ENCODE data around the gene SYNCRIP. TPM values are rescaled to one million over a fixed set of nuclear protein-coding genes. Genes with fewer than 3 reads are reported as not detected.

SYNCRIP gene
- total and polyA plus RNA-seq, 2 of the 13 experiments (the other 11 are each of a cell fraction or from before 2014, with no cell fraction given): 8.1 to 112 TPM

DNA sequence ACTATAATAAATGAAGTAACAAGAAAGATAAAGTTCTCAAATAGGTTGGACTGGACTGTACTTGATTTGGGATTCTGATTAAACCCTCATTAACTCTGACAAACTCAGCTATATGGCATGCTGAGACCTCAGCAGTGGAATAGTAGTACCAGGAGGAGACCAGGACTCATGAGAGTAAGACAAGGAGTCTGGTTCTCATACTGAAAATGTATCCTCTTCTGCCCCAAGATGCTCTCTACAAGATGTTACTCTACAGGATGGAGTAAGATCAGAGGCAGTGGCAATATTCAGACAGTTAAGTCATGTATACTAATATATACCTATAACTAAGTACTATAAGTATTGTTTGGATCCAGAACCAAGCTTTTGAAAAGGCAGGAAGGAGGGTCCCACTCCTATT lies 31.9 kb upstream of the SYNCRIP start:
- ATAC-seq: no peak
- H3K9me3 ChIP-seq (ENCODE audit: low read length): no peaks in the 10 kb centered on the region
- no peak overlapping the region for H3K27ac ChIP-seq (ENCODE audit: extremely low read length, insufficient read depth, low read length)
- BruUV-seq (replicated peaks): no TSS peak
- ChIA-PET CTCF (ENCODE audit: low intra/inter-chr PET ratio, low total read pairs) (no interaction called here), POLR2A (interaction anchor here (4.8 to 5.5 kb wide), 2 partner anchors 30 to 81 kb away, joined by 44 to 245 read pairs; partner anchors contain the start of genes SNX14 and SYNCRIP)
- no peak overlapping the region for H3K4me3 ChIP-seq (replicated peaks in 1 of 3; ENCODE audit: insufficient read depth in 1 of 3, low read depth in 2 of 3, low read length in 3 of 3)
- intact Hi-C loops (cut with micrococcal nuclease; ENCODE audit: unreplicated experiment): loop anchor here (5.0 to 10.0 kb wide), 2 partner anchors 82 to 190 kb away; partner anchors contain the start of gene SNX14
- H3K27me3 ChIP-seq (ENCODE audit: control insufficient read depth in 1 of 2, insufficient read depth in 2 of 2, low read length in 2 of 2): no peaks in the 10 kb centered on the region; a peak in 1 of 5 replicates
- H3K9ac ChIP-seq (ENCODE audit: insufficient read depth, low read depth, low read length): no peak overlapping the region
- H3K79me2 ChIP-seq (ENCODE audit: insufficient read depth, low read length): peaks cover 37% of the 10 kb centered on the region
- no peak for DNase-seq (ENCODE audit: low spot score)
- 0 out of 2 replicates have a peak overlapping the region, but pooled peaks have one; percentile 13 for H3K4me2 ChIP-seq (ENCODE audit: low read depth, low read length)
- FAIRE-seq: no peak
- H3K36me3 ChIP-seq (replicated peaks in 1 of 2; ENCODE audit: control insufficient read depth in 1 of 2, insufficient read depth in 2 of 2, low read length in 2 of 2): peaks cover 0 to 4% of the 10 kb centered on the region in 2 experiments; a peak in 1 of 5 replicates
- H3K4me1 ChIP-seq (ENCODE audit: insufficient read depth, low read length): peaks cover 33% of the 10 kb centered on the region
- H2AFZ ChIP-seq (ENCODE audit: low read length): no peak overlapping the region
- in situ Hi-C loops (cut with HindIII; ENCODE audit: extremely low pct_ligation_motif_present, low pct_unique_long_range_greater_than_20kb): loop anchor here (5.0 kb wide), 1 partner anchor 32 kb away; the partner anchor contains the start of gene SYNCRIP
- peaks cover 39% of the 10 kb centered on the region for H4K20me1 ChIP-seq (ENCODE audit: insufficient read depth, low read length)
- no peak for TF ChIP-seq NCOA1 (CRISPR knock-in tag; IDR thresholded peaks at IDR 0.05)
- TF ChIP-seq BRCA1 (CRISPR knock-in tag; IDR thresholded peaks at IDR 0.05): no peak
- TF ChIP-seq MAZ (IDR thresholded peaks at IDR 0.05; ENCODE audit: borderline replicate concordance, low read depth, low read length): no peak
- no peak for TF ChIP-seq MAZ (CRISPR knock-in tag; IDR thresholded peaks at IDR 0.05; ENCODE audit: low read depth)
- TF ChIP-seq, protein P1, sequence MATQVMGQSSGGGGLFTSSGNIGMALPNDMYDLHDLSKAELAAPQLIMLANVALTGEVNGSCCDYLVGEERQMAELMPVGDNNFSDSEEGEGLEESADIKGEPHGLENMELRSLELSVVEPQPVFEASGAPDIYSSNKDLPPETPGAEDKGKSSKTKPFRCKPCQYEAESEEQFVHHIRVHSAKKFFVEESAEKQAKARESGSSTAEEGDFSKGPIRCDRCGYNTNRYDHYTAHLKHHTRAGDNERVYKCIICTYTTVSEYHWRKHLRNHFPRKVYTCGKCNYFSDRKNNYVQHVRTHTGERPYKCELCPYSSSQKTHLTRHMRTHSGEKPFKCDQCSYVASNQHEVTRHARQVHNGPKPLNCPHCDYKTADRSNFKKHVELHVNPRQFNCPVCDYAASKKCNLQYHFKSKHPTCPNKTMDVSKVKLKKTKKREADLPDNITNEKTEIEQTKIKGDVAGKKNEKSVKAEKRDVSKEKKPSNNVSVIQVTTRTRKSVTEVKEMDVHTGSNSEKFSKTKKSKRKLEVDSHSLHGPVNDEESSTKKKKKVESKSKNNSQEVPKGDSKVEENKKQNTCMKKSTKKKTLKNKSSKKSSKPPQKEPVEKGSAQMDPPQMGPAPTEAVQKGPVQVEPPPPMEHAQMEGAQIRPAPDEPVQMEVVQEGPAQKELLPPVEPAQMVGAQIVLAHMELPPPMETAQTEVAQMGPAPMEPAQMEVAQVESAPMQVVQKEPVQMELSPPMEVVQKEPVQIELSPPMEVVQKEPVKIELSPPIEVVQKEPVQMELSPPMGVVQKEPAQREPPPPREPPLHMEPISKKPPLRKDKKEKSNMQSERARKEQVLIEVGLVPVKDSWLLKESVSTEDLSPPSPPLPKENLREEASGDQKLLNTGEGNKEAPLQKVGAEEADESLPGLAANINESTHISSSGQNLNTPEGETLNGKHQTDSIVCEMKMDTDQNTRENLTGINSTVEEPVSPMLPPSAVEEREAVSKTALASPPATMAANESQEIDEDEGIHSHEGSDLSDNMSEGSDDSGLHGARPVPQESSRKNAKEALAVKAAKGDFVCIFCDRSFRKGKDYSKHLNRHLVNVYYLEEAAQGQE (IDR thresholded peaks at IDR 0.05; ENCODE audit: borderline replicate concordance in 1 of 2, low read depth in 1 of 2, low read length in 2 of 2): no peak
- TF ChIP-seq FOSL1 (CRISPR knock-in tag; IDR thresholded peaks at IDR 0.05; ENCODE audit: borderline replicate concordance): no peak
- no peak for TF ChIP-seq ZNF577 (CRISPR knock-in tag; IDR thresholded peaks at IDR 0.05; ENCODE audit: borderline replicate concordance, low read depth)
- TF ChIP-seq POLR2AphosphoS5 (IDR thresholded peaks at IDR 0.05; ENCODE audit: low read depth, low read length): peak; percentile 23; the same call in 1 of the 2 replicates
- TF ChIP-seq NFKBIZ (CRISPR knock-in tag; IDR thresholded peaks at IDR 0.05): no peak
- TF ChIP-seq ZNF496 (CRISPR knock-in tag; IDR thresholded peaks at IDR 0.05; ENCODE audit: insufficient replicate concordance): no peak
- TF ChIP-seq PHF21A (CRISPR knock-in tag; IDR thresholded peaks at IDR 0.05): no peak
- TF ChIP-seq ZNF256 (CRISPR knock-in tag; conservative IDR thresholded peaks at IDR 0.05): no peak
- no peak for TF ChIP-seq ZFYVE20 (CRISPR knock-in tag; IDR thresholded peaks at IDR 0.05; ENCODE audit: borderline replicate concordance, low read depth)
- no peak for TF ChIP-seq KAT2B (IDR thresholded peaks at IDR 0.05; ENCODE audit: borderline replicate concordance, low read depth, low read length)
- TF ChIP-seq PRMT3 (CRISPR knock-in tag; IDR thresholded peaks at IDR 0.05; ENCODE audit: borderline replicate concordance, low read depth): no peak
- no peak for TF ChIP-seq CENPT (CRISPR knock-in tag; IDR thresholded peaks at IDR 0.05; ENCODE audit: low read depth)
- TF ChIP-seq RBM22 (optimal IDR thresholded peaks at IDR 0.05; ENCODE audit: low read length): peak; percentile 57
- TF ChIP-seq ZNF607 (CRISPR knock-in tag; IDR thresholded peaks at IDR 0.05; ENCODE audit: borderline replicate concordance): no peak
- TF ChIP-seq, protein P2, sequence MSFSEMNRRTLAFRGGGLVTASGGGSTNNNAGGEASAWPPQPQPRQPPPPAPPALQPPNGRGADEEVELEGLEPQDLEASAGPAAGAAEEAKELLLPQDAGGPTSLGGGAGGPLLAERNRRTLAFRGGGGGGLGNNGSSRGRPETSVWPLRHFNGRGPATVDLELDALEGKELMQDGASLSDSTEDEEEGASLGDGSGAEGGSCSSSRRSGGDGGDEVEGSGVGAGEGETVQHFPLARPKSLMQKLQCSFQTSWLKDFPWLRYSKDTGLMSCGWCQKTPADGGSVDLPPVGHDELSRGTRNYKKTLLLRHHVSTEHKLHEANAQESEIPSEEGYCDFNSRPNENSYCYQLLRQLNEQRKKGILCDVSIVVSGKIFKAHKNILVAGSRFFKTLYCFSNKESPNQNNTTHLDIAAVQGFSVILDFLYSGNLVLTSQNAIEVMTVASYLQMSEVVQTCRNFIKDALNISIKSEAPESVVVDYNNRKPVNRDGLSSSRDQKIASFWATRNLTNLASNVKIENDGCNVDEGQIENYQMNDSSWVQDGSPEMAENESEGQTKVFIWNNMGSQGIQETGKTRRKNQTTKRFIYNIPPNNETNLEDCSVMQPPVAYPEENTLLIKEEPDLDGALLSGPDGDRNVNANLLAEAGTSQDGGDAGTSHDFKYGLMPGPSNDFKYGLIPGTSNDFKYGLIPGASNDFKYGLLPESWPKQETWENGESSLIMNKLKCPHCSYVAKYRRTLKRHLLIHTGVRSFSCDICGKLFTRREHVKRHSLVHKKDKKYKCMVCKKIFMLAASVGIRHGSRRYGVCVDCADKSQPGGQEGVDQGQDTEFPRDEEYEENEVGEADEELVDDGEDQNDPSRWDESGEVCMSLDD (CRISPR knock-in tag; IDR thresholded peaks at IDR 0.05; ENCODE audit: borderline replicate concordance): no peak

All from HepG2 (cell line).